Measurements from ENCODE around the gene MAD1L1.

GRCh38 chr7:2012981-2013380, 219.8 kb downstream of the MAD1L1 start:
- TF ChIP-seq JUN (CRISPR knock-in tag; IDR thresholded peaks at IDR 0.05) (no peak), MXD4 (CRISPR knock-in tag; IDR thresholded peaks at IDR 0.05) (no peak), MAX (IDR thresholded peaks at IDR 0.05) (no peak), FIP1L1 (IDR thresholded peaks at IDR 0.05; ENCODE audit: borderline replicate concordance, insufficient read depth, low read depth, low read length) (no peak), AGO1 (IDR thresholded peaks at IDR 0.05; ENCODE audit: low read depth, low read length, poor library complexity, severe bottlenecking) (no peak), RFX5 (IDR thresholded peaks at IDR 0.05; ENCODE audit: low read depth, low read length) (no peak), SSRP1 (CRISPR knock-in tag; IDR thresholded peaks at IDR 0.05) (no peak)
- TF ChIP-seq, protein P1, sequence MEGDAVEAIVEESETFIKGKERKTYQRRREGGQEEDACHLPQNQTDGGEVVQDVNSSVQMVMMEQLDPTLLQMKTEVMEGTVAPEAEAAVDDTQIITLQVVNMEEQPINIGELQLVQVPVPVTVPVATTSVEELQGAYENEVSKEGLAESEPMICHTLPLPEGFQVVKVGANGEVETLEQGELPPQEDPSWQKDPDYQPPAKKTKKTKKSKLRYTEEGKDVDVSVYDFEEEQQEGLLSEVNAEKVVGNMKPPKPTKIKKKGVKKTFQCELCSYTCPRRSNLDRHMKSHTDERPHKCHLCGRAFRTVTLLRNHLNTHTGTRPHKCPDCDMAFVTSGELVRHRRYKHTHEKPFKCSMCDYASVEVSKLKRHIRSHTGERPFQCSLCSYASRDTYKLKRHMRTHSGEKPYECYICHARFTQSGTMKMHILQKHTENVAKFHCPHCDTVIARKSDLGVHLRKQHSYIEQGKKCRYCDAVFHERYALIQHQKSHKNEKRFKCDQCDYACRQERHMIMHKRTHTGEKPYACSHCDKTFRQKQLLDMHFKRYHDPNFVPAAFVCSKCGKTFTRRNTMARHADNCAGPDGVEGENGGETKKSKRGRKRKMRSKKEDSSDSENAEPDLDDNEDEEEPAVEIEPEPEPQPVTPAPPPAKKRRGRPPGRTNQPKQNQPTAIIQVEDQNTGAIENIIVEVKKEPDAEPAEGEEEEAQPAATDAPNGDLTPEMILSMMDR (CRISPR knock-in tag; IDR thresholded peaks at IDR 0.05) = no peak
- TF ChIP-seq, protein P2, sequence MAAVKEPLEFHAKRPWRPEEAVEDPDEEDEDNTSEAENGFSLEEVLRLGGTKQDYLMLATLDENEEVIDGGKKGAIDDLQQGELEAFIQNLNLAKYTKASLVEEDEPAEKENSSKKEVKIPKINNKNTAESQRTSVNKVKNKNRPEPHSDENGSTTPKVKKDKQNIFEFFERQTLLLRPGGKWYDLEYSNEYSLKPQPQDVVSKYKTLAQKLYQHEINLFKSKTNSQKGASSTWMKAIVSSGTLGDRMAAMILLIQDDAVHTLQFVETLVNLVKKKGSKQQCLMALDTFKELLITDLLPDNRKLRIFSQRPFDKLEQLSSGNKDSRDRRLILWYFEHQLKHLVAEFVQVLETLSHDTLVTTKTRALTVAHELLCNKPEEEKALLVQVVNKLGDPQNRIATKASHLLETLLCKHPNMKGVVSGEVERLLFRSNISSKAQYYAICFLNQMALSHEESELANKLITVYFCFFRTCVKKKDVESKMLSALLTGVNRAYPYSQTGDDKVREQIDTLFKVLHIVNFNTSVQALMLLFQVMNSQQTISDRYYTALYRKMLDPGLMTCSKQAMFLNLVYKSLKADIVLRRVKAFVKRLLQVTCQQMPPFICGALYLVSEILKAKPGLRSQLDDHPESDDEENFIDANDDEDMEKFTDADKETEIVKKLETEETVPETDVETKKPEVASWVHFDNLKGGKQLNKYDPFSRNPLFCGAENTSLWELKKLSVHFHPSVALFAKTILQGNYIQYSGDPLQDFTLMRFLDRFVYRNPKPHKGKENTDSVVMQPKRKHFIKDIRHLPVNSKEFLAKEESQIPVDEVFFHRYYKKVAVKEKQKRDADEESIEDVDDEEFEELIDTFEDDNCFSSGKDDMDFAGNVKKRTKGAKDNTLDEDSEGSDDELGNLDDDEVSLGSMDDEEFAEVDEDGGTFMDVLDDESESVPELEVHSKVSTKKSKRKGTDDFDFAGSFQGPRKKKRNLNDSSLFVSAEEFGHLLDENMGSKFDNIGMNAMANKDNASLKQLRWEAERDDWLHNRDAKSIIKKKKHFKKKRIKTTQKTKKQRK (IDR thresholded peaks at IDR 0.05; ENCODE audit: low read length) = no peak

All from HepG2 (cell line).